ENCODE results near the gene PARP14.
"Not testable (repeated sequence)": the region's sequence is repeated elsewhere in the genome, so short reads cannot be mapped to it uniquely, and the experiment has no call there.

The PARP14 gene

GRCh38 chr3:122678506-122678905, 2.1 kb upstream of the PARP14 start:
- no peaks in the 10 kb centered on the region for H3K9me3 ChIP-seq (ENCODE audit: control insufficient read depth in 5 of 5, low read length in 5 of 5)
- peak overlapping the region in 4 of 5 donors; percentile 75 to 91 (median 85) for H3K4me3 ChIP-seq (ENCODE audit: low read depth in 1 of 5, low read length in 5 of 5)
- H3K9ac ChIP-seq (ENCODE audit: low read length in 5 of 5), result peak overlapping the region in 1 of 5 donors; percentile 92
- H3K4me1 ChIP-seq (ENCODE audit: control insufficient read depth in 5 of 5, insufficient read depth in 5 of 5, low read length in 5 of 5), result peaks cover 0 to 47% (median 32%) of the 10 kb centered on the region in 5 donors
- H3K36me3 ChIP-seq (ENCODE audit: control insufficient read depth in 5 of 5, insufficient read depth in 5 of 5, low read length in 5 of 5), result no peaks in the 10 kb centered on the region
- H3K27ac ChIP-seq (ENCODE audit: low read depth, low read length), result peak overlapping the region; percentile 97
- H3K27me3 ChIP-seq (ENCODE audit: control insufficient read depth in 5 of 5, insufficient read depth in 4 of 5, low read length in 5 of 5), result no peaks in the 10 kb centered on the region

DNA sequence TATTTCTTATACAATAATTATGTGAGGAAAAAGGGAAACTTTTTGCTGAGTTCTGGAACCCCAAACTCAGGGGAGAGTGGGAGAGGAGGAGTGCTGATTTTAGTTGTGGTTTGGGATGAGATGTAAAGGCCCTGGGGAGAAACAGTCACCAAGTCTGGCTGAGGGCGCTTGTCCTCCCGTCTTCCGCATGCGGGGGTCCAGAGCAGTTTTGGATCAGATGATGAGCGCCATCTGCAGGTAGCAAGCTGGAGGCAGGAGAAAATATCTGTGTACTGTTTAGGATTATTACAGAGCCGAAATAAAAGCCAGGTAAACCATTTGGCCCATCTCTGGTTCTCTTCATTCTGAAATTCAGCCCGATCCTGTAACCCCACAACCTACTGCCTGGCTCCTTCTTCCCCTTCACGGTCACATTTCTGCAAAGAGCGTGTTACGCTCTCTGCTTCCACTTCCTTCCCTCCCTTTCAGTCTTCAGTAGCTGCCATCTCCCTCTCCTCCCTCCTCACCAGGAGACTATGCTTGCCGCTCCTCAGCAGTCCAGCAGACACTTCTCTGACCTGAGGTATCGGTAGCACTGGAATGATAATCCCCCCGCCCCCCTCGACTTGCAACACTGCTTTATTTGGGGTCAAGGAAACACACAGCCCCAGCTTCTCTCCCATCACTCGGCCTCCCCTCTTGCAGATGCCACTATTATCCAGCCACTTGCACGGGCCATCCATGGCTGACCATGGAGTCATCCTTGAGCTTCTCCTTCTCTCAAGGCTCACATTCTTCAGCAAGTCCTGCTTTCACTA, 1.4 kb upstream of the PARP14 start:
- peak overlapping the region; percentile 97 for H3K27ac ChIP-seq (ENCODE audit: low read depth, low read length)
- peak overlapping the region; percentile 16 to 92 (median 87) for H3K9ac ChIP-seq (ENCODE audit: low read length in 5 of 5)
- H3K27me3 ChIP-seq (ENCODE audit: control insufficient read depth in 5 of 5, insufficient read depth in 4 of 5, low read length in 5 of 5), result no peaks in the 10 kb centered on the region
- H3K4me1 ChIP-seq (ENCODE audit: control insufficient read depth in 5 of 5, insufficient read depth in 5 of 5, low read length in 5 of 5), result peaks cover 0 to 55% (median 32%) of the 10 kb centered on the region in 5 donors
- peak overlapping the region; percentile 75 to 91 (median 89) for H3K4me3 ChIP-seq (ENCODE audit: low read depth in 1 of 5, low read length in 5 of 5)
- no peaks in the 10 kb centered on the region for H3K9me3 ChIP-seq (ENCODE audit: control insufficient read depth in 5 of 5, low read length in 5 of 5)
- H3K36me3 ChIP-seq (ENCODE audit: control insufficient read depth in 5 of 5, insufficient read depth in 5 of 5, low read length in 5 of 5), result no peaks in the 10 kb centered on the region

- H3K27me3 ChIP-seq (ENCODE audit: control insufficient read depth in 5 of 5, insufficient read depth in 4 of 5, low read length in 5 of 5), result no peaks in the 10 kb centered on the region
- peaks cover 0 to 56% (median 32%) of the 10 kb centered on the region in 5 donors for H3K4me1 ChIP-seq (ENCODE audit: control insufficient read depth in 5 of 5, insufficient read depth in 5 of 5, low read length in 5 of 5)
- H3K27ac ChIP-seq (ENCODE audit: low read depth, low read length), result peak overlapping the region; percentile 97
- H3K4me3 ChIP-seq (ENCODE audit: low read depth in 1 of 5, low read length in 5 of 5), result peak overlapping the region; percentile 75 to 91 (median 89)
- no peaks in the 10 kb centered on the region for H3K9me3 ChIP-seq (ENCODE audit: control insufficient read depth in 5 of 5, low read length in 5 of 5)
- H3K9ac ChIP-seq (ENCODE audit: low read length in 5 of 5), result peak overlapping the region; percentile 51 to 92 (median 87)
- H3K36me3 ChIP-seq (ENCODE audit: control insufficient read depth in 5 of 5, insufficient read depth in 5 of 5, low read length in 5 of 5), result peaks cover 0 to under 1% (median 0%) of the 10 kb centered on the region in 5 donors
Measured at GRCh38 chr3:122679882-122680474, 661 bp upstream of the PARP14 start.

DNA sequence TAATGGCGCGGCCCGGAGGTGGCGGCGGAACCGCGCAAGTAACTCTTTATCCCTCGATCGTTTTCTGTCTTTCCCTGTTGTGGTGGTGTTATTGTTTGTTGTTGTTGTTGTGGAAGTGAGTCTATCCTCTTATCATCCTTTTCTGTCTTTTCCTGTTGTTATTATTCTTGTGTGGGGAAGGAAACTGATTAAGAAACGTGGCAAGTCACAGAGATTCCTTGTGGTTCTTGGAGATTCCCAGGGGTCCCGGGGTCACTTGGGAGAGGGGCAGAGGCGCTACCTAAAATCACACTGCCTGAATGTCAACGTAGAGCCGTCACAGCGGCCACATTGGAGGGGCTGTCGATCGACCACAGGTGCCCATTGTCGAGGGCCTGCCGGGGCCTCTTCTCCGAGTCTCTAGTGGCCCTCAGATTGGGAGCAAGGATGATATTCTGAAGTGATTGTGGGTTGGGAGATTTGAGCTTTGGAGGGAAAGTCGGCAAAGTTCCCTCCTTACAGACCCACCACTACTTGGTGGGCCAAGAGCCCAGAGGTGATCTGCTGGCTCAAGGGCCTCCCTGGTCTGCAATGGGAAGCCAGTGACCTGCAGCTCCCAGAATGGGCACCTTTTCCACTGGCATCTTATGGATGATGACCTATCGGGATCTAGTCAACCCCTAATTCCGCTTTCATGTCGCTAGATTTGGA, 790 bp downstream of the PARP14 start:
- Histone ChIP-seq H3K4me1 (ENCODE audit: control insufficient read depth in 5 of 5, insufficient read depth in 5 of 5, low read length in 5 of 5) (peaks cover 0 to 56% (median 32%) of the 10 kb centered on the region in 5 donors), H3K27me3 (ENCODE audit: control insufficient read depth in 5 of 5, insufficient read depth in 4 of 5, low read length in 5 of 5) (no peaks in the 10 kb centered on the region), H3K4me3 (ENCODE audit: low read depth in 1 of 5, low read length in 5 of 5) (peak overlapping the region; percentile 79 to 91 (median 89)), H3K27ac (ENCODE audit: low read depth, low read length) (peak overlapping the region; percentile 97), H3K36me3 (ENCODE audit: control insufficient read depth in 5 of 5, insufficient read depth in 5 of 5, low read length in 5 of 5) (peaks cover 0 to 14% (median 5%) of the 10 kb centered on the region in 5 donors), H3K9ac (ENCODE audit: low read length in 5 of 5) (peak overlapping the region; percentile 68 to 93 (median 87)), H3K9me3 (ENCODE audit: control insufficient read depth in 5 of 5, low read length in 5 of 5) (no peaks in the 10 kb centered on the region)

GRCh38 chr3:122681974-122682409, 1.4 kb downstream of the PARP14 start:
- Histone ChIP-seq H3K4me3 (ENCODE audit: low read depth in 1 of 5, low read length in 5 of 5) (peak overlapping the region; percentile 79 to 91 (median 89)), H3K9me3 (ENCODE audit: control insufficient read depth in 5 of 5, low read length in 5 of 5) (no peaks in the 10 kb centered on the region), H3K27ac (ENCODE audit: low read depth, low read length) (peak overlapping the region; percentile 97), H3K27me3 (ENCODE audit: control insufficient read depth in 5 of 5, insufficient read depth in 4 of 5, low read length in 5 of 5) (no peaks in the 10 kb centered on the region), H3K36me3 (ENCODE audit: control insufficient read depth in 5 of 5, insufficient read depth in 5 of 5, low read length in 5 of 5) (peaks cover under 1 to 15% (median 5%) of the 10 kb centered on the region in 5 donors), H3K9ac (ENCODE audit: low read length in 5 of 5) (peak overlapping the region in 4 of 5 donors; percentile 11 to 93 (median 87)), H3K4me1 (ENCODE audit: control insufficient read depth in 5 of 5, insufficient read depth in 5 of 5, low read length in 5 of 5) (peaks cover 0 to 57% (median 32%) of the 10 kb centered on the region in 5 donors)

GRCh38 chr3:122682778-122683411, 2.3 kb downstream of the PARP14 start:
- peak overlapping the region in 2 of 5 donors; percentile 93 for H3K9ac ChIP-seq (ENCODE audit: low read length in 5 of 5)
- peaks cover 5 to 15% (median 8%) of the 10 kb centered on the region in 5 donors for H3K36me3 ChIP-seq (ENCODE audit: control insufficient read depth in 5 of 5, insufficient read depth in 5 of 5, low read length in 5 of 5)
- peak overlapping the region; percentile 97 for H3K27ac ChIP-seq (ENCODE audit: low read depth, low read length)
- H3K4me1 ChIP-seq (ENCODE audit: control insufficient read depth in 5 of 5, insufficient read depth in 5 of 5, low read length in 5 of 5), result peaks cover 0 to 63% (median 36%) of the 10 kb centered on the region in 5 donors
- not testable (repeated sequence) for H3K9me3 ChIP-seq (ENCODE audit: control insufficient read depth in 5 of 5, low read length in 5 of 5); H3K27me3 ChIP-seq (ENCODE audit: control insufficient read depth in 5 of 5, insufficient read depth in 4 of 5, low read length in 5 of 5)
- peak overlapping the region in 2 of 5 donors; percentile 31 to 91 for H3K4me3 ChIP-seq (ENCODE audit: low read depth in 1 of 5, low read length in 5 of 5)

DNA sequence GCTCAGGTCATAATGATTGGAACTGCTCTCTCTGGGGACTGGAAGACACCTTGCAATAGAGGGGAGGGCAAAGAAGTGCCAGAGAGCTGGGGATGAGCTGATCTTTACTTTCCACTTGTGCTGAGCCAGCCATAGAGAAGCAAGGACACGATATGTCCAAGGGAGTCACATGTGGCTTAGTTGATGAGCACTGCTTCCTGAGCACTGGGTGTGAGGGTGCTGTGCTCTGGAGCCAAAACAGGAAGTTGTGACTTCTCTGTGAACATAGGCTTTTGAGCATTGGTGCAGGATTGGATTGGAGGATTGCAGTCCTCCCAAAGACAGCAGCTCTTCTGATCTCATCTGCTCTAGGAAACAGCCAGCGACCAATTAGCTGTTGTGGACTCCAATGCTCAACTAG, 6.7 kb downstream of the PARP14 start:
- Histone ChIP-seq H3K27me3 (ENCODE audit: control insufficient read depth in 5 of 5, insufficient read depth in 4 of 5, low read length in 5 of 5) (no peaks in the 10 kb centered on the region), H3K4me3 (ENCODE audit: low read depth in 1 of 5, low read length in 5 of 5) (no peak overlapping the region), H3K27ac (ENCODE audit: low read depth, low read length) (no peak overlapping the region), H3K9ac (ENCODE audit: low read length in 5 of 5) (no peak overlapping the region), H3K9me3 (ENCODE audit: control insufficient read depth in 5 of 5, low read length in 5 of 5) (no peaks in the 10 kb centered on the region), H3K36me3 (ENCODE audit: control insufficient read depth in 5 of 5, insufficient read depth in 5 of 5, low read length in 5 of 5) (peaks cover 8 to 24% (median 19%) of the 10 kb centered on the region in 5 donors), H3K4me1 (ENCODE audit: control insufficient read depth in 5 of 5, insufficient read depth in 5 of 5, low read length in 5 of 5) (peaks cover 0 to 28% (median 7%) of the 10 kb centered on the region in 5 donors)

- no peak overlapping the region for H3K9ac ChIP-seq (ENCODE audit: low read length in 5 of 5)
- H3K36me3 ChIP-seq (ENCODE audit: control insufficient read depth in 5 of 5, insufficient read depth in 5 of 5, low read length in 5 of 5), result peaks cover 18 to 40% (median 29%) of the 10 kb centered on the region in 5 donors
- H3K27ac ChIP-seq (ENCODE audit: low read depth, low read length), result no peak overlapping the region
- H3K9me3 ChIP-seq (ENCODE audit: control insufficient read depth in 5 of 5, low read length in 5 of 5), result no peaks in the 10 kb centered on the region
- H3K4me3 ChIP-seq (ENCODE audit: low read depth in 1 of 5, low read length in 5 of 5), result no peak overlapping the region
- H3K4me1 ChIP-seq (ENCODE audit: control insufficient read depth in 5 of 5, insufficient read depth in 5 of 5, low read length in 5 of 5), result peaks cover 0 to 11% (median 5%) of the 10 kb centered on the region in 5 donors
- H3K27me3 ChIP-seq (ENCODE audit: control insufficient read depth in 5 of 5, insufficient read depth in 4 of 5, low read length in 5 of 5), result no peaks in the 10 kb centered on the region
Measured at GRCh38 chr3:122688996-122689395, 8.4 kb downstream of the PARP14 start.

- Histone ChIP-seq H3K27me3 (ENCODE audit: control insufficient read depth in 5 of 5, insufficient read depth in 4 of 5, low read length in 5 of 5) (no peaks in the 10 kb centered on the region), H3K4me1 (ENCODE audit: control insufficient read depth in 5 of 5, insufficient read depth in 5 of 5, low read length in 5 of 5) (peaks cover 0 to 8% (median 5%) of the 10 kb centered on the region in 5 donors), H3K9me3 (ENCODE audit: control insufficient read depth in 5 of 5, low read length in 5 of 5) (no peaks in the 10 kb centered on the region), H3K4me3 (ENCODE audit: low read depth in 1 of 5, low read length in 5 of 5) (no peak overlapping the region), H3K27ac (ENCODE audit: low read depth, low read length) (no peak overlapping the region), H3K9ac (ENCODE audit: low read length in 5 of 5) (no peak overlapping the region), H3K36me3 (ENCODE audit: control insufficient read depth in 5 of 5, insufficient read depth in 5 of 5, low read length in 5 of 5) (peaks cover 18 to 44% (median 33%) of the 10 kb centered on the region in 5 donors)
Measured at GRCh38 chr3:122689587-122689986, 8.9 kb downstream of the PARP14 start.

Data from subcutaneous abdominal adipose tissue (tissue), 5 donors.